OCI-LY1 (cell line): ENCODE data around the gene COL18A1.

Experiments
- H2AFZ ChIP-seq: fragments of 200-600 bp; sonication (generic), shearing (Covaris generic); 2 replicates; pipeline ENCODE4 v1.6.0; 2014; ENCODE audit warnings: antibody characterized with exemption, mild to moderate bottlenecking, low read length
- H3F3A ChIP-seq: fragments of 200-600 bp; sonication (generic), shearing (Covaris generic); 2 replicates; pipeline ENCODE4 v1.6.0; 2014; ENCODE audit warnings: mild to moderate bottlenecking, antibody characterized with exemption, low read length, moderate library complexity; ENCODE audit not compliant: insufficient read depth
- H3K27ac ChIP-seq: fragments of 200-600 bp; sonication (generic); 2 replicates; pipeline ENCODE4 v1.5.1; 2014; ENCODE audit warnings: low read length, mixed run types, mild to moderate bottlenecking, low read depth; ENCODE audit not compliant: poor library complexity, severe bottlenecking
- H3K27me3 ChIP-seq: fragments of 200-600 bp; sonication (generic); 2 replicates; pipeline ENCODE4 v1.6.0; 2014; ENCODE audit warnings: antibody characterized with exemption, mild to moderate bottlenecking, low read length, moderate library complexity; ENCODE audit not compliant: insufficient read depth
- H3K36me3 ChIP-seq: fragments of 200-600 bp; sonication (generic); 2 replicates; pipeline ENCODE4 v1.6.1; 2014; ENCODE audit warnings: mild to moderate bottlenecking, antibody characterized with exemption, low read length, moderate library complexity, mixed read lengths; ENCODE audit not compliant: insufficient read depth
- H3K4me1 ChIP-seq: fragments of 200-600 bp; sonication (generic); 2 replicates; pipeline ENCODE4 v1.5.1; 2014; ENCODE audit warnings: mild to moderate bottlenecking, low read length, moderate library complexity; ENCODE audit not compliant: insufficient read depth, severe bottlenecking
- H3K4me2 ChIP-seq: fragments of 200-600 bp; sonication (generic), shearing (Covaris generic); 2 replicates; pipeline ENCODE4 v1.6.1; 2014; ENCODE audit warnings: low read length
- H3K4me3 ChIP-seq: fragments of 200-600 bp; sonication (generic); 2 replicates; pipeline ENCODE4 v1.5.1; 2014; ENCODE audit warnings: low read length, low read depth, mild to moderate bottlenecking, mixed read lengths; ENCODE audit not compliant: poor library complexity, severe bottlenecking
- H3K79me2 ChIP-seq: fragments of 200-600 bp; shearing (Covaris generic); 2 replicates; pipeline ENCODE4 v1.6.1; 2016; ENCODE audit warnings: mixed run types, low read length, mixed read lengths; ENCODE audit not compliant: insufficient read depth
- H3K9ac ChIP-seq: fragments of 200-600 bp; sonication (generic), shearing (Covaris generic); 2 replicates; pipeline ENCODE4 v1.6.1; 2014; ENCODE audit warnings: mild to moderate bottlenecking, low read length, mixed read lengths
- H3K9me2 ChIP-seq: fragments of 200-600 bp; sonication (generic), shearing (Covaris generic); 2 replicates; pipeline ENCODE4 v1.6.1; 2014; ENCODE audit warnings: low read depth, mild to moderate bottlenecking, low read length, mixed read lengths
- H3K9me3 ChIP-seq: fragments of 200-600 bp; shearing (Covaris generic); 2 replicates; pipeline ENCODE4 v1.6.1; 2014; ENCODE audit warnings: low read length, mixed read lengths
- H4K20me1 ChIP-seq: fragments of 200-600 bp; sonication (generic), shearing (Covaris generic); 2 replicates; pipeline ENCODE4 v1.6.0; 2016; ENCODE audit warnings: mild to moderate bottlenecking, low read length; ENCODE audit not compliant: insufficient read depth
- CTCF ChIP-seq: fragments of 200-600 bp; sonication (generic), shearing (Covaris generic); IDR thresholded peaks from 2 replicates; pipeline ENCODE4 v1.5.1; 2017; ENCODE audit warnings: mild to moderate bottlenecking, antibody characterized with exemption, low read length, moderate library complexity, mixed read lengths
- EZH2 ChIP-seq: fragments of 200-600 bp; sonication (generic), shearing (Covaris generic); IDR thresholded peaks from 2 replicates; pipeline ENCODE4 v1.8.0; 2017; ENCODE audit warnings: borderline replicate concordance, mixed run types, mild to moderate bottlenecking, antibody characterized with exemption, low read length, moderate library complexity, mixed read lengths

The COL18A1 gene

GRCh38 chr21:45439161-45439872 is 34.4 kb downstream of the COL18A1 start:
- no peaks in the 10 kb centered on the region for H3K27me3 ChIP-seq
- TF ChIP-seq CTCF (peak; percentile 81), EZH2 (no peak)
- H2AFZ ChIP-seq: no peak overlapping the region
- H4K20me1 ChIP-seq: no peaks in the 10 kb centered on the region
- no peak overlapping the region for H3K4me3 ChIP-seq
- H3K36me3 ChIP-seq: no peaks in the 10 kb centered on the region
- H3K9ac ChIP-seq: no peak overlapping the region
- H3K9me3 ChIP-seq: no peaks in the 10 kb centered on the region
- no peaks in the 10 kb centered on the region for H3K9me2 ChIP-seq
- no peak overlapping the region for H3K4me2 ChIP-seq
- no peaks in the 10 kb centered on the region for H3K79me2 ChIP-seq
- H3K4me1 ChIP-seq: no peaks in the 10 kb centered on the region
- H3K27ac ChIP-seq: no peak overlapping the region
- H3F3A ChIP-seq: no peaks in the 10 kb centered on the region

DNA sequence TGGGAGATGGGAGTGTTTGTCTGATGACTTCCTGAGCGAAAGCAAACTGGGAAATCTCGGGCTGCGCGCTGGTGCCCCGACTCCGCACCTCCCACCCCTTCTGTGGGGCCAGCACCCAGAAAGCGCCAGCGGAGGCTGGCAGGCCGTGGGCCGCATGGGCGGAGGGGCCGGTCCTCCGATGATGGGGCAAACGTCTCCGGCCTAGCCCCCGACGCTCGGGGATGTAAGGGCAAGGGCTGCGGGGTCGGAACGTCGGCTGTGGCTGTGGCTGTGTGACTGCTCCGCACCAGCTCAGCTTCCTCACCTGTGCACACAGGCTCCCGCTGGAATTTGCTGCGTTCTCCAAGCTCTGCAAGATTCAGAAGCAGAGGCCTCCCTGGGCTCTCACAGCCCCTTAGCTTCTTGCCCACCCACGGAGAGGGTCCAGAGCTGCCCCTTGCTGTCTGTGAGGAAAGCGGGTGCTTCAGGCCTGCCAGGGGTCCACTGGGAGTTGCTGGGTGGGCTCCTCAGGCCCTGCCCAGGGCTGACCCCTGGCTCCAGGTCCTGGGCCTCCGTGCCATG is 35.0 kb downstream of the COL18A1 start:
- TF ChIP-seq CTCF: no peak
- TF ChIP-seq EZH2: no peak

GRCh38 chr21:45440736-45441350 is 35.9 kb downstream of the COL18A1 start:
- Histone ChIP-seq H3K36me3 (no peaks in the 10 kb centered on the region), H3K79me2 (no peaks in the 10 kb centered on the region), H3K9ac (no peak overlapping the region), H3K4me3 (no peak overlapping the region), H3K9me2 (no peaks in the 10 kb centered on the region), H3F3A (no peaks in the 10 kb centered on the region), H4K20me1 (no peaks in the 10 kb centered on the region), H2AFZ (no peak overlapping the region), H3K4me1 (no peaks in the 10 kb centered on the region), H3K27ac (no peak overlapping the region), H3K4me2 (no peak overlapping the region), H3K27me3 (no peaks in the 10 kb centered on the region), H3K9me3 (no peaks in the 10 kb centered on the region)
- TF ChIP-seq CTCF: no peak
- TF ChIP-seq EZH2: no peak

More for the DNA sequence above, 35.0 kb downstream of the COL18A1 start:
- Histone ChIP-seq H3F3A (no peaks in the 10 kb centered on the region), H3K27me3 (no peaks in the 10 kb centered on the region), H3K36me3 (no peaks in the 10 kb centered on the region), H3K4me2 (no peak overlapping the region), H4K20me1 (no peaks in the 10 kb centered on the region), H3K4me1 (no peaks in the 10 kb centered on the region), H3K4me3 (no peak overlapping the region), H2AFZ (no peak overlapping the region), H3K9me2 (no peaks in the 10 kb centered on the region), H3K9me3 (no peaks in the 10 kb centered on the region), H3K9ac (no peak overlapping the region), H3K79me2 (no peaks in the 10 kb centered on the region), H3K27ac (no peak overlapping the region)
